NT2/D1 (cell line): ENCODE results near the gene RNASE7.

Source experiments
- DNase-seq: peaks from one replicate; pipeline ENCODE4 v3.0.0-alpha.2; 2011; ENCODE audit warnings: low read depth, low spot score
- H3K27me3 ChIP-seq: 2 replicates; pipeline ENCODE4 v1.6.0; 2011; ENCODE audit warnings: mild to moderate bottlenecking; ENCODE audit not compliant: insufficient read length, insufficient read depth
- H3K36me3 ChIP-seq: 2 replicates; pipeline ENCODE4 v1.6.1; 2011; ENCODE audit warnings: mild to moderate bottlenecking, low read length, mixed read lengths; ENCODE audit not compliant: insufficient read depth, insufficient read length
- H3K4me1 ChIP-seq: 2 replicates; pipeline ENCODE4 v1.5.1; 2011; ENCODE audit not compliant: insufficient read depth, insufficient read length
- H3K4me3 ChIP-seq: 2 replicates; pipeline ENCODE4 v1.5.1; 2011; ENCODE audit warnings: low read depth; ENCODE audit not compliant: insufficient read length
- H3K9ac ChIP-seq: 2 replicates; pipeline ENCODE4 v1.6.0; 2011; ENCODE audit warnings: low read depth; ENCODE audit not compliant: insufficient read length
- H3K9me3 ChIP-seq: 2 replicates; pipeline ENCODE4 v1.5.1; 2011; ENCODE audit warnings: mild to moderate bottlenecking, low read length; ENCODE audit not compliant: insufficient read depth
- SUZ12 ChIP-seq: IDR thresholded peaks from 2 replicates; pipeline ENCODE4 v1.6.1; 2011; ENCODE audit not compliant: insufficient read length, insufficient read depth; ENCODE audit errors: extremely low read depth
- YY1 ChIP-seq: IDR thresholded peaks from 2 replicates; pipeline ENCODE4 v1.6.1; 2011; ENCODE audit not compliant: insufficient read length, insufficient read depth
- ZNF274 ChIP-seq: IDR thresholded peaks from 2 replicates; pipeline ENCODE4 v1.6.1; 2011; ENCODE audit warnings: mild to moderate bottlenecking, low read depth, low read length

The RNASE7 gene

GRCh38 chr14:21071225-21072030, 29.3 kb downstream of the RNASE7 start:
- no peaks in the 10 kb centered on the region for H3K27me3 ChIP-seq
- peak; percentile 76 for DNase-seq
- no peaks in the 10 kb centered on the region for H3K9me3 ChIP-seq
- TF ChIP-seq YY1, result no peak
- no peak for TF ChIP-seq SUZ12
- no peak for TF ChIP-seq ZNF274
- H3K4me3 ChIP-seq, result peak overlapping the region; percentile 63
- peaks cover 3% of the 10 kb centered on the region for H3K4me1 ChIP-seq
- peak overlapping the region; percentile 92 for H3K9ac ChIP-seq
- H3K36me3 ChIP-seq, result peaks cover 39% of the 10 kb centered on the region

GRCh38 chr14:21072031-21072473, 29.9 kb downstream of the RNASE7 start:
- H3K9ac ChIP-seq, result peak overlapping the region; percentile 72
- DNase-seq, result no peak

GRCh38 chr14:21072781-21073339, 30.7 kb downstream of the RNASE7 start:
- TF ChIP-seq SUZ12 (no peak), YY1 (no peak), ZNF274 (no peak)
- no peak for DNase-seq
- no peak overlapping the region for H3K4me3 ChIP-seq
- no peaks in the 10 kb centered on the region for H3K27me3 ChIP-seq
- H3K36me3 ChIP-seq, result peaks cover 54% of the 10 kb centered on the region
- peaks cover 3% of the 10 kb centered on the region for H3K4me1 ChIP-seq
- H3K9ac ChIP-seq, result peak overlapping the region; percentile 17
- no peaks in the 10 kb centered on the region for H3K9me3 ChIP-seq

More at GRCh38 chr14:21072031-21072473, 29.9 kb downstream of the RNASE7 start:
- Histone ChIP-seq H3K36me3 (peaks cover 46% of the 10 kb centered on the region), H3K4me3 (peak overlapping the region; percentile 63), H3K4me1 (peaks cover 3% of the 10 kb centered on the region), H3K9me3 (no peaks in the 10 kb centered on the region), H3K27me3 (no peaks in the 10 kb centered on the region)
- TF ChIP-seq YY1, result no peak
- TF ChIP-seq SUZ12, result no peak
- TF ChIP-seq ZNF274, result no peak

- Histone ChIP-seq H3K9ac (no peak overlapping the region), H3K4me3 (no peak overlapping the region), H3K27me3 (no peaks in the 10 kb centered on the region), H3K4me1 (peaks cover 3% of the 10 kb centered on the region), H3K36me3 (peaks cover 64% of the 10 kb centered on the region), H3K9me3 (no peaks in the 10 kb centered on the region)
- DNase-seq, result no peak
- TF ChIP-seq YY1 (no peak), ZNF274 (no peak), SUZ12 (no peak)
Observed at GRCh38 chr14:21073921-21074320, 31.8 kb downstream of the RNASE7 start.

GRCh38 chr14:21074398-21075272, 32.5 kb downstream of the RNASE7 start:
- TF ChIP-seq YY1, result no peak
- TF ChIP-seq SUZ12, result no peak
- TF ChIP-seq ZNF274, result no peak
- Histone ChIP-seq H3K9ac (no peak overlapping the region), H3K36me3 (peaks cover 71% of the 10 kb centered on the region), H3K9me3 (no peaks in the 10 kb centered on the region), H3K4me3 (no peak overlapping the region), H3K27me3 (no peaks in the 10 kb centered on the region), H3K4me1 (peaks cover 3% of the 10 kb centered on the region)
- no peak for DNase-seq

- Histone ChIP-seq H3K27me3 (no peaks in the 10 kb centered on the region), H3K9me3 (no peaks in the 10 kb centered on the region), H3K4me1 (peaks cover 3% of the 10 kb centered on the region), H3K9ac (no peak overlapping the region), H3K4me3 (no peak overlapping the region), H3K36me3 (peaks cover 84% of the 10 kb centered on the region)
- TF ChIP-seq ZNF274, result no peak
- no peak for TF ChIP-seq YY1
- no peak for TF ChIP-seq SUZ12
- no peak for DNase-seq
Observed at GRCh38 chr14:21075719-21076437, 33.7 kb downstream of the RNASE7 start.

GRCh38 chr14:21077672-21078071, 35.5 kb downstream of the RNASE7 start:
- DNase-seq, result no peak
- TF ChIP-seq SUZ12, result no peak
- Histone ChIP-seq H3K9ac (no peak overlapping the region), H3K9me3 (no peaks in the 10 kb centered on the region), H3K27me3 (no peaks in the 10 kb centered on the region), H3K4me3 (no peak overlapping the region), H3K36me3 (peaks cover 100% of the 10 kb centered on the region), H3K4me1 (no peaks in the 10 kb centered on the region)
